DND-41 (cell line): ENCODE data around the gene SPPL3.

Experiments used
- ATAC-seq: fragments of 200-7000 bp; cut with Tn5 transposase; 3 replicates; pipeline ENCODE4 v1.9.1; 2021; ENCODE audit warnings: low read depth; ENCODE audit not compliant: insufficient read depth
- DNase-seq: peaks from one replicate; pipeline ENCODE4 v3.0.0-alpha.2; 2020
- H2AFZ ChIP-seq: 2 replicates; pipeline ENCODE4 v1.6.0; 2012; ENCODE audit warnings: low read depth, low read length
- H3K27ac ChIP-seq: 2 replicates; pipeline ENCODE4 v1.5.1; 2012; ENCODE audit warnings: low read length, inconsistent platforms
- H3K27me3 ChIP-seq: fragments of 200-600 bp; sonication (generic); 2 replicates; pipeline ENCODE4 v1.6.0; 2012; ENCODE audit warnings: low read length, mild to moderate bottlenecking, inconsistent platforms; ENCODE audit not compliant: insufficient read depth, poor library complexity
- H3K36me3 ChIP-seq: 2 replicates; pipeline ENCODE4 v1.5.1; 2012; ENCODE audit warnings: low read length, inconsistent platforms; ENCODE audit not compliant: insufficient read depth
- H3K4me1 ChIP-seq: 2 replicates; pipeline ENCODE4 v1.5.1; 2012; ENCODE audit warnings: mild to moderate bottlenecking, low read length; ENCODE audit not compliant: insufficient read depth
- H3K4me2 ChIP-seq: 2 replicates; pipeline ENCODE4 v1.6.0; 2012; ENCODE audit warnings: mild to moderate bottlenecking, moderate library complexity, low read length, inconsistent platforms; ENCODE audit not compliant: insufficient read depth
- H3K4me3 ChIP-seq, 2 experiments: fragments of 200-600 bp in 1 of 2; shearing (Covaris generic) in 1 of 2; 2 replicates each; pipeline ENCODE4 v1.5.1; 2012 to 2016; ENCODE audit warnings: inconsistent platforms in 2 of 2, low read length in 2 of 2, mild to moderate bottlenecking in 2 of 2, low read depth in 1 of 2, moderate library complexity in 1 of 2
- H3K79me2 ChIP-seq: 2 replicates; pipeline ENCODE4 v1.6.0; 2012; ENCODE audit warnings: low read length, inconsistent platforms; ENCODE audit not compliant: insufficient read depth
- H3K9ac ChIP-seq: 2 replicates; pipeline ENCODE4 v1.6.0; 2012; ENCODE audit warnings: low read depth, mild to moderate bottlenecking, inconsistent platforms, low read length, moderate library complexity
- H3K9me3 ChIP-seq: 2 replicates; pipeline ENCODE4 v1.5.1; 2012; ENCODE audit warnings: low read length, moderate library complexity, mild to moderate bottlenecking, inconsistent platforms; ENCODE audit not compliant: insufficient read depth, severe bottlenecking
- H4K20me1 ChIP-seq: 2 replicates; pipeline ENCODE4 v1.6.0; 2012; ENCODE audit warnings: low read length; ENCODE audit not compliant: insufficient read depth
- CTCF ChIP-seq: IDR thresholded peaks from 2 replicates; pipeline ENCODE4 v1.5.1; 2012; ENCODE audit warnings: borderline replicate concordance, low read length, moderate library complexity, mild to moderate bottlenecking; ENCODE audit not compliant: poor library complexity, severe bottlenecking; ENCODE audit errors: extremely low read depth
- EZH2 ChIP-seq: IDR thresholded peaks from 3 replicates; pipeline ENCODE4 v1.6.1; 2012; ENCODE audit warnings: borderline replicate concordance, low read depth, mild to moderate bottlenecking, moderate library complexity, low read length, inconsistent platforms; ENCODE audit not compliant: severe bottlenecking

SPPL3 gene

GRCh38 chr12:120771097-120771496 is 133.1 kb downstream of the SPPL3 start:
- no peak for DNase-seq
- H3K27me3 ChIP-seq: no peaks in the 10 kb centered on the region
- TF ChIP-seq EZH2 (no peak), CTCF (no peak)
- no peak overlapping the region for H2AFZ ChIP-seq
- no peaks in the 10 kb centered on the region for H3K9me3 ChIP-seq
- H3K27ac ChIP-seq: no peak overlapping the region
- H4K20me1 ChIP-seq: 0 out of 2 replicates have a peak, but pooled peaks cover 5% of the 10 kb centered on the region
- no peak for ATAC-seq
- H3K4me2 ChIP-seq: no peak overlapping the region
- peaks cover 56% of the 10 kb centered on the region for H3K36me3 ChIP-seq
- no peak overlapping the region for H3K4me3 ChIP-seq
- H3K4me1 ChIP-seq: no peaks in the 10 kb centered on the region
- no peaks in the 10 kb centered on the region; the same call in 1 of the 2 replicates for H3K79me2 ChIP-seq
- H3K9ac ChIP-seq: no peak overlapping the region

GRCh38 chr12:120767071-120768024 is 136.8 kb downstream of the SPPL3 start:
- Histone ChIP-seq H3K4me2 (no peak overlapping the region), H2AFZ (no peak overlapping the region), H3K9me3 (no peaks in the 10 kb centered on the region), H3K4me3 (no peak overlapping the region), H3K36me3 (peaks cover 74% of the 10 kb centered on the region), H3K27ac (no peak overlapping the region), H3K9ac (no peak overlapping the region), H3K27me3 (no peaks in the 10 kb centered on the region), H3K4me1 (no peaks in the 10 kb centered on the region), H3K79me2 (no peaks in the 10 kb centered on the region), H4K20me1 (no peaks in the 10 kb centered on the region)
- no peak for TF ChIP-seq CTCF
- no peak for TF ChIP-seq EZH2
- no peak for ATAC-seq
- no peak for DNase-seq

GRCh38 chr12:120766566-120766965 is 137.6 kb downstream of the SPPL3 start:
- no peak overlapping the region for H3K4me2 ChIP-seq
- no peaks in the 10 kb centered on the region for H4K20me1 ChIP-seq
- no peaks in the 10 kb centered on the region for H3K79me2 ChIP-seq
- H3K9ac ChIP-seq: no peak overlapping the region
- H3K4me1 ChIP-seq: no peaks in the 10 kb centered on the region
- H3K4me3 ChIP-seq: no peak overlapping the region
- no peak for DNase-seq
- H3K27ac ChIP-seq: no peak overlapping the region
- no peak overlapping the region for H2AFZ ChIP-seq
- no peaks in the 10 kb centered on the region for H3K27me3 ChIP-seq
- ATAC-seq: no peak
- H3K9me3 ChIP-seq: no peaks in the 10 kb centered on the region
- TF ChIP-seq EZH2 (no peak), CTCF (no peak)
- H3K36me3 ChIP-seq: peaks cover 80% of the 10 kb centered on the region
